ENCODE measurements around the gene C2orf15.
A peak's percentile ranks its signal among the peaks of the same experiment; 100 is the strongest.
"Not testable (repeated sequence)": the region's sequence is repeated elsewhere in the genome, so short reads cannot be mapped to it uniquely, and the experiment has no call there.

C2orf15 gene

GRCh38 chr2:99169534-99169933 is 28.0 kb downstream of the C2orf15 start:
- DNase-seq: no peak

GRCh38 chr2:99171377-99172140 is 30.1 kb downstream of the C2orf15 start:
- DNase-seq: no peak

GRCh38 chr2:99180755-99181623 is 39.5 kb downstream of the C2orf15 start, which contains the start of the genes MITD1 and MRPL30:
Gene MITD1 (minus strand): TSS chr2:99181058. CDS start chr2:99180981, 77 bp downstream.
Gene MRPL30 (plus strand): TSS chr2:99181184. CDS start chr2:99186204, 5,020 bp downstream.
- peak; percentile 94 for DNase-seq

- no peak for DNase-seq
These were observed 40.1 kb downstream of the C2orf15 start for GRCh38 chr2:99181624-99182000.

GRCh38 chr2:99183025-99183424 is 41.5 kb downstream of the C2orf15 start:
- DNase-seq: no peak

GRCh38 chr2:99184811-99185210 is 43.3 kb downstream of the C2orf15 start:
- DNase-seq: no peak

- no peak for DNase-seq
These were observed 45.5 kb downstream of the C2orf15 start for GRCh38 chr2:99187011-99187410.

- no peak for DNase-seq
These were observed 46.9 kb downstream of the C2orf15 start for GRCh38 chr2:99188357-99188756.

GRCh38 chr2:99190548-99190947 is 49.0 kb downstream of the C2orf15 start:
- no peak for DNase-seq

GRCh38 chr2:99192364-99192763 is 50.9 kb downstream of the C2orf15 start:
- DNase-seq: not testable (repeated sequence)

- no peak for DNase-seq
These were observed 56.8 kb downstream of the C2orf15 start for GRCh38 chr2:99198103-99198841.

GRCh38 chr2:99200076-99200800 is 58.7 kb downstream of the C2orf15 start:
- DNase-seq: no peak

All from CD4-positive, alpha-beta T cell treated with Interleukin-10 for 1 hour (primary cell).